ENCODE results near the gene PCDH9. TPM values are rescaled to one million over a fixed set of nuclear protein-coding genes. Genes with fewer than 3 reads are reported as not detected.

The PCDH9 gene
- total and polyA plus RNA-seq, 5 donors from 2014 or later, result 0.08 to 0.77 (median 0.09) TPM

GRCh38 chr13:66826398-66826797, 403.7 kb downstream of the PCDH9 start:
- no peaks in the 10 kb centered on the region for H3K27me3 Mint-ChIP-seq
- ATAC-seq (ENCODE audit: low read depth in 2 of 2) (no peak), DNase-seq (no peak)
- no peak overlapping the region for H3K27ac Mint-ChIP-seq
- Histone ChIP-seq H3K27ac (ENCODE audit: insufficient read depth, low read length, poor library complexity, severe bottlenecking) (no peak overlapping the region), H3K27me3 (ENCODE audit: control insufficient read depth, insufficient read depth, low read length) (no peaks in the 10 kb centered on the region), H3K36me3 (ENCODE audit: control insufficient read depth, insufficient read depth, low read length) (no peaks in the 10 kb centered on the region), H3K4me3 (ENCODE audit: low read depth, low read length) (no peak overlapping the region), H3K9me3 (ENCODE audit: control insufficient read depth in 2 of 2, low read length in 2 of 2) (no peaks in the 10 kb centered on the region), H3K4me1 (ENCODE audit: control insufficient read depth, insufficient read depth, low read length, poor library complexity, severe bottlenecking) (no peaks in the 10 kb centered on the region)
- no peaks in the 10 kb centered on the region for H3K4me1 Mint-ChIP-seq
- H3K36me3 Mint-ChIP-seq, result no peaks in the 10 kb centered on the region
- H3K9me3 Mint-ChIP-seq, result peaks cover 5 to 14% (median 8%) of the 10 kb centered on the region in 7 donors
- H3K4me3 Mint-ChIP-seq, result no peak overlapping the region

- Mint-ChIP-seq H3K4me3 (no peak overlapping the region), H3K4me1 (no peaks in the 10 kb centered on the region)
- peaks cover 0 to 3% of the 10 kb centered on the region in 2 experiments for H3K9me3 ChIP-seq (ENCODE audit: control insufficient read depth in 2 of 2, low read length in 2 of 2)
Observed at GRCh38 chr13:66821551-66821950, 408.6 kb downstream of the PCDH9 start.

GRCh38 chr13:66811455-66811854, 418.7 kb downstream of the PCDH9 start:
- H3K9me3 Mint-ChIP-seq, result peaks cover 2 to 46% (median 5%) of the 10 kb centered on the region in 7 donors
- H3K27ac Mint-ChIP-seq, result no peak overlapping the region
- H3K4me3 Mint-ChIP-seq, result no peak overlapping the region
- H3K4me1 Mint-ChIP-seq, result no peaks in the 10 kb centered on the region
- no peaks in the 10 kb centered on the region for H3K36me3 Mint-ChIP-seq
- no peak overlapping the region for H3K4me3 ChIP-seq (ENCODE audit: low read depth, low read length)
- peaks cover 0 to 1% of the 10 kb centered on the region in 2 experiments for H3K9me3 ChIP-seq (ENCODE audit: control insufficient read depth in 2 of 2, low read length in 2 of 2)
- H3K27me3 Mint-ChIP-seq, result no peaks in the 10 kb centered on the region
- H3K36me3 ChIP-seq (ENCODE audit: control insufficient read depth, insufficient read depth, low read length), result no peaks in the 10 kb centered on the region
- no peaks in the 10 kb centered on the region for H3K27me3 ChIP-seq (ENCODE audit: control insufficient read depth, insufficient read depth, low read length)
- DNase-seq (no peak), ATAC-seq (ENCODE audit: low read depth in 2 of 2) (no peak)
- H3K27ac ChIP-seq (ENCODE audit: insufficient read depth, low read length, poor library complexity, severe bottlenecking), result no peak overlapping the region
- H3K4me1 ChIP-seq (ENCODE audit: control insufficient read depth, insufficient read depth, low read length, poor library complexity, severe bottlenecking), result no peaks in the 10 kb centered on the region

More at GRCh38 chr13:66821551-66821950, 408.6 kb downstream of the PCDH9 start:
- no peak for ATAC-seq (ENCODE audit: low read depth in 2 of 2)
- Mint-ChIP-seq H3K9me3 (peaks cover 0 to 9% (median 3%) of the 10 kb centered on the region in 7 donors), H3K27me3 (no peaks in the 10 kb centered on the region), H3K36me3 (no peaks in the 10 kb centered on the region), H3K27ac (no peak overlapping the region)
- no peak overlapping the region for H3K4me3 ChIP-seq (ENCODE audit: low read depth, low read length)
- no peak overlapping the region for H3K27ac ChIP-seq (ENCODE audit: insufficient read depth, low read length, poor library complexity, severe bottlenecking)
- no peak for DNase-seq
- no peaks in the 10 kb centered on the region for H3K27me3 ChIP-seq (ENCODE audit: control insufficient read depth, insufficient read depth, low read length)
- H3K36me3 ChIP-seq (ENCODE audit: control insufficient read depth, insufficient read depth, low read length), result no peaks in the 10 kb centered on the region
- H3K4me1 ChIP-seq (ENCODE audit: control insufficient read depth, insufficient read depth, low read length, poor library complexity, severe bottlenecking), result no peaks in the 10 kb centered on the region

GRCh38 chr13:66809485-66809884, 420.7 kb downstream of the PCDH9 start:
- DNase-seq, result no peak
- Histone ChIP-seq H3K27me3 (ENCODE audit: control insufficient read depth, insufficient read depth, low read length) (no peaks in the 10 kb centered on the region), H3K9me3 (ENCODE audit: control insufficient read depth in 2 of 2, low read length in 2 of 2) (peaks cover 0 to 4% of the 10 kb centered on the region in 2 experiments), H3K27ac (ENCODE audit: insufficient read depth, low read length, poor library complexity, severe bottlenecking) (no peak overlapping the region), H3K4me1 (ENCODE audit: control insufficient read depth, insufficient read depth, low read length, poor library complexity, severe bottlenecking) (no peaks in the 10 kb centered on the region), H3K36me3 (ENCODE audit: control insufficient read depth, insufficient read depth, low read length) (no peaks in the 10 kb centered on the region), H3K4me3 (ENCODE audit: low read depth, low read length) (no peak overlapping the region)
- no peak for ATAC-seq (ENCODE audit: low read depth in 2 of 2)
- Mint-ChIP-seq H3K4me1 (no peaks in the 10 kb centered on the region), H3K4me3 (no peak overlapping the region), H3K36me3 (no peaks in the 10 kb centered on the region), H3K27ac (no peak overlapping the region), H3K27me3 (no peaks in the 10 kb centered on the region), H3K9me3 (peaks cover 0 to 35% (median 3%) of the 10 kb centered on the region in 7 donors)

- DNase-seq (no peak), ATAC-seq (ENCODE audit: low read depth in 2 of 2) (no peak)
- Mint-ChIP-seq H3K9me3 (peaks cover 0 to 24% (median 3%) of the 10 kb centered on the region in 7 donors), H3K27ac (no peak overlapping the region), H3K4me3 (no peak overlapping the region), H3K4me1 (no peaks in the 10 kb centered on the region), H3K36me3 (no peaks in the 10 kb centered on the region), H3K27me3 (no peaks in the 10 kb centered on the region)
- no peaks in the 10 kb centered on the region for H3K36me3 ChIP-seq (ENCODE audit: control insufficient read depth, insufficient read depth, low read length)
- H3K9me3 ChIP-seq (ENCODE audit: control insufficient read depth in 2 of 2, low read length in 2 of 2), result peaks cover 0 to 4% of the 10 kb centered on the region in 2 experiments
- no peak overlapping the region for H3K4me3 ChIP-seq (ENCODE audit: low read depth, low read length)
- H3K27me3 ChIP-seq (ENCODE audit: control insufficient read depth, insufficient read depth, low read length), result no peaks in the 10 kb centered on the region
- no peak overlapping the region for H3K27ac ChIP-seq (ENCODE audit: insufficient read depth, low read length, poor library complexity, severe bottlenecking)
- no peaks in the 10 kb centered on the region for H3K4me1 ChIP-seq (ENCODE audit: control insufficient read depth, insufficient read depth, low read length, poor library complexity, severe bottlenecking)
Observed at GRCh38 chr13:66807251-66807650, 422.9 kb downstream of the PCDH9 start.

- H3K4me1 Mint-ChIP-seq, result no peaks in the 10 kb centered on the region
- no peaks in the 10 kb centered on the region for H3K36me3 ChIP-seq (ENCODE audit: control insufficient read depth, insufficient read depth, low read length)
- H3K9me3 ChIP-seq (ENCODE audit: control insufficient read depth in 2 of 2, low read length in 2 of 2), result peaks cover 0 to 8% of the 10 kb centered on the region in 2 experiments
- ATAC-seq (ENCODE audit: low read depth in 2 of 2), result no peak
- H3K4me3 Mint-ChIP-seq, result no peak overlapping the region
- H3K4me3 ChIP-seq (ENCODE audit: low read depth, low read length), result no peak overlapping the region
- peaks cover 0 to 16% (median 4%) of the 10 kb centered on the region in 7 donors for H3K9me3 Mint-ChIP-seq
- no peak for DNase-seq
- no peaks in the 10 kb centered on the region for H3K4me1 ChIP-seq (ENCODE audit: control insufficient read depth, insufficient read depth, low read length, poor library complexity, severe bottlenecking)
- no peaks in the 10 kb centered on the region for H3K36me3 Mint-ChIP-seq
- no peak overlapping the region for H3K27ac ChIP-seq (ENCODE audit: insufficient read depth, low read length, poor library complexity, severe bottlenecking)
- no peak overlapping the region for H3K27ac Mint-ChIP-seq
- no peaks in the 10 kb centered on the region for H3K27me3 ChIP-seq (ENCODE audit: control insufficient read depth, insufficient read depth, low read length)
- H3K27me3 Mint-ChIP-seq, result no peaks in the 10 kb centered on the region
Observed at GRCh38 chr13:66805657-66806056, 424.5 kb downstream of the PCDH9 start.

GRCh38 chr13:66803808-66804456, 426.2 kb downstream of the PCDH9 start:
- no peak overlapping the region for H3K4me3 ChIP-seq (ENCODE audit: low read depth, low read length)
- no peaks in the 10 kb centered on the region for H3K4me1 ChIP-seq (ENCODE audit: control insufficient read depth, insufficient read depth, low read length, poor library complexity, severe bottlenecking)
- Mint-ChIP-seq H3K36me3 (no peaks in the 10 kb centered on the region), H3K4me3 (no peak overlapping the region), H3K27ac (no peak overlapping the region), H3K9me3 (peaks cover 0 to 19% (median 2%) of the 10 kb centered on the region in 7 donors), H3K27me3 (no peaks in the 10 kb centered on the region), H3K4me1 (no peaks in the 10 kb centered on the region)
- H3K27me3 ChIP-seq (ENCODE audit: control insufficient read depth, insufficient read depth, low read length), result no peaks in the 10 kb centered on the region
- DNase-seq, result no peak
- H3K27ac ChIP-seq (ENCODE audit: insufficient read depth, low read length, poor library complexity, severe bottlenecking), result no peak overlapping the region
- ATAC-seq (ENCODE audit: low read depth in 2 of 2), result no peak
- H3K9me3 ChIP-seq (ENCODE audit: control insufficient read depth in 2 of 2, low read length in 2 of 2), result peaks cover 3 to 8% of the 10 kb centered on the region in 2 experiments
- no peaks in the 10 kb centered on the region for H3K36me3 ChIP-seq (ENCODE audit: control insufficient read depth, insufficient read depth, low read length)

All from CD4-positive, CD25-positive, alpha-beta regulatory T cell (primary cell).